Large intestine (tissue), 3 donors: ENCODE data around the gene SLA2. TPM values are rescaled to one million over a fixed set of nuclear protein-coding genes. Genes with fewer than 3 reads are reported as not detected.
"Not testable (repeated sequence)": the region's sequence is repeated elsewhere in the genome, so short reads cannot be mapped to it uniquely, and the experiment has no call there.

Experiments
- DNase-seq, 2 donors: peaks; one replicate each; pipeline versions ENCODE4 v3.0.0 to v3.0.0-alpha.2; 2013
- H3K27ac ChIP-seq: one replicate; pipeline ENCODE4 v1.5.1; 2013; ENCODE audit warnings: low read length
- H3K27me3 ChIP-seq: 2 replicates; pipeline ENCODE4 v1.6.1; 2013; ENCODE audit warnings: low read length; ENCODE audit not compliant: control insufficient read depth, insufficient read depth
- H3K36me3 ChIP-seq: 2 replicates; pipeline ENCODE4 v1.6.1; 2013; ENCODE audit warnings: low read length; ENCODE audit not compliant: control insufficient read depth, insufficient read depth
- H3K4me1 ChIP-seq: one replicate; pipeline ENCODE4 v1.6.1; 2013; ENCODE audit warnings: low read length; ENCODE audit not compliant: control insufficient read depth, insufficient read depth
- H3K4me3 ChIP-seq: one replicate; pipeline ENCODE4 v1.5.1; 2013; ENCODE audit warnings: low read length
- H3K9me3 ChIP-seq: one replicate; pipeline ENCODE4 v1.6.1; 2013; ENCODE audit warnings: mild to moderate bottlenecking, low read depth, low read length, moderate library complexity; ENCODE audit not compliant: control insufficient read depth
- WGBS: methylation state at CpG from one replicate; pipeline ENCODE4 v1.1.5; 2013; ENCODE audit warnings: low lambda C conversion rate; ENCODE audit not compliant: insufficient coverage; 5-methylcytosine and 5-hydroxymethylcytosine counted together
- polyA plus RNA-seq: library from polyadenylated mRNA; unstranded; fragments of 120-200 nt; gene quantifications from one replicate; pipeline ENCODE4 v1.2.1, GENCODE V29; 2013

The SLA2 gene
- polyA plus RNA-seq, 1 donor = 1.6 TPM

GRCh38 chr20:36564726-36565121 is 81.3 kb downstream of the SLA2 start:
- DNase-seq, H3K27me3 ChIP-seq, H3K4me3 ChIP-seq, H3K36me3 ChIP-seq, H3K27ac ChIP-seq: not testable (repeated sequence)
- Histone ChIP-seq H3K9me3 (peaks cover 23% of the 10 kb centered on the region), H3K4me1 (peaks cover 18% of the 10 kb centered on the region)
- 92% methylated on average over 3 of the region's 6 CpGs for WGBS

GRCh38 chr20:36564078-36564725 is 81.8 kb downstream of the SLA2 start:
- not testable (repeated sequence) for H3K36me3 ChIP-seq, H3K4me3 ChIP-seq, H3K27me3 ChIP-seq, DNase-seq
- Histone ChIP-seq H3K4me1 (peaks cover 18% of the 10 kb centered on the region), H3K27ac (peak overlapping the region; percentile 95), H3K9me3 (peaks cover 23% of the 10 kb centered on the region)
- no CpG with 5 or more reads among the region's 13 CpGs for WGBS

- H3K27ac ChIP-seq = peak overlapping the region; percentile 95
- H3K4me3 ChIP-seq = no peak overlapping the region
- WGBS = no CpG with 5 or more reads among the region's 1 CpG
- H3K36me3 ChIP-seq = no peaks in the 10 kb centered on the region
- H3K4me1 ChIP-seq = peaks cover 18% of the 10 kb centered on the region
- H3K27me3 ChIP-seq = no peaks in the 10 kb centered on the region
- peak; percentile 90 to 95 for DNase-seq
- H3K9me3 ChIP-seq = peaks cover 23% of the 10 kb centered on the region
These were observed 82.6 kb downstream of the SLA2 start for GRCh38 chr20:36563374-36563773.

GRCh38 chr20:36562724-36563123 is 83.3 kb downstream of the SLA2 start:
- peaks cover 23% of the 10 kb centered on the region for H3K9me3 ChIP-seq
- H3K4me1 ChIP-seq = peaks cover 18% of the 10 kb centered on the region
- no peak overlapping the region for H3K4me3 ChIP-seq
- WGBS = 100% methylated on average over 1 of the region's 2 CpGs
- DNase-seq = no peak
- no peaks in the 10 kb centered on the region for H3K27me3 ChIP-seq
- no peaks in the 10 kb centered on the region for H3K36me3 ChIP-seq
- H3K27ac ChIP-seq = peak overlapping the region; percentile 95

Other genes starting within 250 kb of the SLA2 start
- gene MYL9, start 104.7 kb downstream of the SLA2 start, polyA plus RNA-seq = 537 TPM
- gene TGIF2, start 72.6 kb downstream of the SLA2 start, polyA plus RNA-seq = 42.0 TPM
- gene RAB5IF, start 40.4 kb downstream of the SLA2 start, polyA plus RNA-seq = 101 TPM
- 18.3 TPM for gene NDRG3, start 99.9 kb upstream of the SLA2 start, polyA plus RNA-seq
- gene DSN1, start 127.6 kb upstream of the SLA2 start, polyA plus RNA-seq = 13.8 TPM
- 17.0 TPM for gene TLDC2, start 229.9 kb upstream of the SLA2 start, polyA plus RNA-seq